Activated T-helper 17 cell treated with anti-CD3 and anti-CD28 coated beads, Interleukin-2, amount 50 U/mL, for 72 hours (primary cell): Measurements from ENCODE around the gene MIOX. TPM values are rescaled to one million over a fixed set of nuclear protein-coding genes. Genes with fewer than 3 reads are reported as not detected.
A peak's percentile ranks its signal among the peaks of the same experiment; 100 is the strongest.

Source experiments
- ATAC-seq: fragments of 150-1000 bp; cut with Tn5 transposase; replicated peaks from 2 replicates; pipeline ENCODE4 v1.10.0; 2021; ENCODE audit warnings: mild to moderate bottlenecking, moderate library complexity
- H3K27ac Mint-ChIP-seq: one replicate; pipeline ENCODE4 v1.8.0; 2022; ENCODE audit warnings: mixed read lengths
- H3K27me3 Mint-ChIP-seq: one replicate; pipeline ENCODE4 v1.8.0; 2022; ENCODE audit warnings: mixed read lengths
- H3K36me3 Mint-ChIP-seq: one replicate; pipeline ENCODE4 v1.8.0; 2022; ENCODE audit warnings: low read depth, mild to moderate bottlenecking, mixed read lengths
- H3K4me1 Mint-ChIP-seq: one replicate; pipeline ENCODE4 v1.8.0; 2022; ENCODE audit warnings: mixed read lengths
- H3K4me3 Mint-ChIP-seq: one replicate; pipeline ENCODE4 v1.8.0; 2022; ENCODE audit warnings: mild to moderate bottlenecking, mixed read lengths
- H3K9me3 Mint-ChIP-seq: one replicate; pipeline ENCODE4 v1.8.0; 2022; ENCODE audit warnings: mixed read lengths
- total RNA-seq, 2 donors: library from RNA; stranded (reverse); gene quantifications; one replicate each; pipeline ENCODE4 v1.2.3, GENCODE V29; 2022

Gene MIOX
- total RNA-seq, 2 donors from 2014 or later: 0.24 to 0.53 TPM

DNA sequence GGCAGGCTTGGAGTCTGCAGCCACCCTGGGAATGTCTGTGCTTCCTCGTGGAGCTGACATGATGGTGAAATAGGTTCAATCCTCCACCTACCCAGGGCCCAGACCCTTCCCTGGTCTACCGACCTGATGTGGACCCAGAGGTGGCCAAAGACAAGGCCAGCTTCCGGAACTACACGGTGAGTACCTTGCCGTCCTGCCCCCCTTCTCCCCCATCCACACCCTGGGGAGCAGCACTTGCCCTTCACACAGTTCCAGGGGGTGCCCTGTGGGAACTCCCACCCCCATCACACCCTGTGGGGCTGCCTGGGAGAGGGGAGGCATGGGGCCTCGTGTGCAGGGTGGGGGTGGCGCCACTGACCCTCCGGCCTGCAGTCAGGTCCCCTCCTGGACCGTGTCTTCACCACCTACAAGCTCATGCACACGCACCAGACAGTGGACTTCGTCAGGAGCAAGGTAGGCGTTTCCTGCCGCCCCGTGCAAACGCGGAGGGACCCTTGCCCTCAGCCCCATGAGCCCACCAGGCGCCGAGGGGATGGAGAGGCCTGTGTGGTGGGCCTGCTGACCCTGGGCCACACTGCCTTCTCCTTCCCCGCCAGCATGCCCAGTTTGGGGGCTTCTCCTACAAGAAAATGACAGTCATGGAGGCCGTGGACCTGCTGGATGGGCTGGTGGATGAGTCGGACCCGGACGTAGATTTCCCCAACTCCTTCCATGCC lies 789 bp downstream of the MIOX start:
- Mint-ChIP-seq H3K27ac (no peak overlapping the region), H3K9me3 (no peaks in the 10 kb centered on the region), H3K36me3 (no peaks in the 10 kb centered on the region), H3K4me1 (peaks cover 5% of the 10 kb centered on the region), H3K4me3 (no peak overlapping the region), H3K27me3 (no peaks in the 10 kb centered on the region)
- no peak for ATAC-seq

DNA sequence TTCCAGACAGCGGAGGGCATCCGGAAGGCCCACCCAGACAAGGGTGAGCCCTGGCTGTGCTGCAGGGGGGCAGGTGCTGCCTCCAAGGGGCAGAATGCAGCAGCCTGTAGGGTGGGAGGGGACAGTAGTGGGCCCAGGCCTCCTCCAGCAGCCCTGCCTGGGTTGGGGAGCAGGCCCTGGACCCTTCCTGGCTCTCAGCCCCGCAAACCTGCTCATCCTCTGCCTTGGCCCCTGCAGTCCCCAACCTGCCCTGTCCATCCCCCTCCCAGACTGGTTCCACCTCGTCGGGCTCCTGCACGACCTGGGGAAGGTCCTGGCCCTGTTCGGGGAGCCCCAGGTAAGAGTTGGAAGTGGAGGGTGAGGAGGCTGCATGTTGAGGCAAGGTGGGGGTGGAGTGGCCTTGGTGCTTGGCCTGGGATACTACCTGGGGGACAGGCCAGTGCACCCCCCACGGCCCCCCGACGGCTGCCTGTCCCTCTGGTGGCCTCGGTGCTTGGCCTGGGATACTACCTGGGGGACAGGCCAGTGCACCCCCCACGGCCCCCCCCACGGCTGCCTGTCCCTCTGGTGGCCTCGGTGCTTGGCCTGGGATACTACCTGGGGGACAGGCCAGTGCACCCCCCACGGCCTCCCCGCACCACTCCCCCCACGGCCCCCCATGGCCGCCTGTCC lies 1.5 kb downstream of the MIOX start:
- H3K36me3 Mint-ChIP-seq: no peaks in the 10 kb centered on the region
- H3K4me1 Mint-ChIP-seq: peaks cover 5% of the 10 kb centered on the region
- no peak overlapping the region for H3K27ac Mint-ChIP-seq
- no peaks in the 10 kb centered on the region for H3K9me3 Mint-ChIP-seq
- ATAC-seq: no peak
- H3K4me3 Mint-ChIP-seq: no peak overlapping the region
- H3K27me3 Mint-ChIP-seq: no peaks in the 10 kb centered on the region

DNA sequence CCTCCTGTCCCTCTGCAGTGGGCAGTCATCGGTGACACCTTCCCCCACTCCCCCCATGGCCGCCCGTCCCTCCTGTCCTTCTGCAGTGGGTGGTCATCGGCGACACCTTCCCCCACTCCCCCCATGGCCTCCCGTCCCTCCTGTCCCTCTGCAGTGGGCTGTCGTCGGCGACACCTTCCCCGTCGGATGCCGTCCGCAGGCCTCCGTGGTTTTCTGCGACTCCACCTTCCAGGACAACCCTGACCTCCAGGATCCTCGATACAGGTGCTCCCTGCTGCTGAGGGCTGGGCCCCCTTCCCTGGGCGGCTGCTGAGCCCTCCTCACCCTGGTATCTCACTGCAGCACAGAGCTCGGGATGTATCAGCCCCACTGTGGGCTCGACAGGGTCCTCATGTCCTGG lies 2.2 kb downstream of the MIOX start:
- ATAC-seq: no peak
- H3K36me3 Mint-ChIP-seq: no peaks in the 10 kb centered on the region
- H3K4me3 Mint-ChIP-seq: no peak overlapping the region
- H3K9me3 Mint-ChIP-seq: no peaks in the 10 kb centered on the region
- no peak overlapping the region for H3K27ac Mint-ChIP-seq
- H3K4me1 Mint-ChIP-seq: peaks cover 5% of the 10 kb centered on the region
- H3K27me3 Mint-ChIP-seq: no peaks in the 10 kb centered on the region

DNA sequence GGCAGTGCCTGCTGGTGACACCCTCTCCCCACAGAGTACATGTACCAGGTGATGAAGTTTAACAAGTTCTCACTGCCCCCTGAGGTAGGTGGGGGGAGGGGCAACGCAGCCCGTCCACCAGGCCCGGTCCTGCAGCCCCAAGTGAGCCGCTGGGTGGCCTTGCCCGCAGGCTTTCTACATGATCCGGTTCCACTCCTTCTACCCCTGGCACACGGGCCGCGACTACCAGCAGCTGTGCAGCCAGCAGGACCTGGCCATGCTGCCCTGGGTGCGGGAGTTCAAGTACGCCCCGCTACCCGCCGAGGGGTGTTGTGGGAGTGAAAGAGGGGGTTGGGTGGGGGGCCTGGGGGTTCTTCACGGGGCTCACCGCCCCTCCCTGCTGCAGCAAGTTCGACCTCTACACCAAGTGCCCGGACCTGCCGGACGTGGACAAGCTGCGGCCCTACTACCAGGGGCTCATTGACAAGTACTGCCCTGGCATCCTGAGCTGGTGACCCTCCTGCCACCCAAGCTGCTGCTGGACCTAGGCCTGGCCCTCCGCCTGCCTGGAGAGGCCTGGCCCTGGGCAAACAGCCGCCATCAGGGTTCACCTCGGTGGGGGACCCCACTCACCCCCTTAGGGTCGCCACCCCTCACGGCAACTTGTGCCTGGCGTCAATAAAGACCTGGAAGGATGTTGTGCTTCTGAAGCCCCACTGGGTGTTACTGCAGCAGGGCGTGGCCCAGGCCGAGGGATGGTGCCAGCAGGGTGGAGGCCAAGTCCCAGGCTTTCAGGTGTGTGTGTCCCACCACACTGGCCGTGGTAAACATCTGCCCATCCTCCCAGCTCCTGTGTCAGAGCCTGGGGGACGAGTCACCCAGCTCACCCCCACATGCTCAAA lies 2.9 kb downstream of the MIOX start:
- H3K4me3 Mint-ChIP-seq: no peak overlapping the region
- ATAC-seq: no peak
- H3K9me3 Mint-ChIP-seq: no peaks in the 10 kb centered on the region
- H3K27me3 Mint-ChIP-seq: no peaks in the 10 kb centered on the region
- no peak overlapping the region for H3K27ac Mint-ChIP-seq
- H3K4me1 Mint-ChIP-seq: peaks cover 5% of the 10 kb centered on the region
- no peaks in the 10 kb centered on the region for H3K36me3 Mint-ChIP-seq

DNA sequence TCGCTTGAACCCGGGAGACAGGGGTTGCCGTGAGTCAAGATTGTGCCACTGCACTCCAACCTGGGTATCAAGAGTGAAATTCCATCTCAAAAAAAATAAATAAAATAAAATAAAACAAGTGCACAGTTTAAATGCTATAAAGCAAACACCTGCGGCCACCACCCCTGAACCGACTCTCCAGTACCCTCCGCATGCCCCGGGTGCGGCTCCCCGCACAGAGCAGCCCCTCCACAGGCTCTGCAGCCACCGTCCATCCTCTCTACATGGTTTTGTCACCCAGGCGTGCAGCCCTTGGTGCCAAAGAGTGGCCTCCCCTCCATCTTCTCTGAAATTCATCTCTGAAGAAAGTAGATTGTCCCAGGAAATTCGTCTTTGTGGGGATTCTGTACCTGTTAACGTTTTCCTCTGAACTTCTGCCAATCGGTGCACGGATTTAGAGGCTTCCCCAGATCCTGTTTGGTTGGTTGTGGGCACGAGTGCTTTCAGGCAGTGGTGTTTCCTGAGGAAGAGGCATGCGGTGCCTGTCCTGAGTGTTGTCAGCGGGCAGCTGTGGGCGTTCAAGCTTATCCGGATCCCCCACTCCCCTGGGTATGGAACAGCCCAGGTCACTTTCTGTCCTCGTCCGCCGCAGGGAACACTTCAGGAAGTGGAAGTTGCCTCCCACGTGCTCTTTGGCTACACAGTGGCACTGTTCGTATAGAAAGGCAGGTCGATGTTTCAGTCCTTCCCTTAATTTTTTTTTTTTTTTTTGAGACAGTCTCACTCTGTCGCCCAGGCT lies 4.1 kb downstream of the MIOX start:
- Mint-ChIP-seq H3K4me3 (peak overlapping the region; percentile 50), H3K27ac (peak overlapping the region; percentile 43), H3K36me3 (no peaks in the 10 kb centered on the region), H3K4me1 (peaks cover 5% of the 10 kb centered on the region), H3K9me3 (no peaks in the 10 kb centered on the region), H3K27me3 (no peaks in the 10 kb centered on the region)
- peak; percentile 67 for ATAC-seq

DNA sequence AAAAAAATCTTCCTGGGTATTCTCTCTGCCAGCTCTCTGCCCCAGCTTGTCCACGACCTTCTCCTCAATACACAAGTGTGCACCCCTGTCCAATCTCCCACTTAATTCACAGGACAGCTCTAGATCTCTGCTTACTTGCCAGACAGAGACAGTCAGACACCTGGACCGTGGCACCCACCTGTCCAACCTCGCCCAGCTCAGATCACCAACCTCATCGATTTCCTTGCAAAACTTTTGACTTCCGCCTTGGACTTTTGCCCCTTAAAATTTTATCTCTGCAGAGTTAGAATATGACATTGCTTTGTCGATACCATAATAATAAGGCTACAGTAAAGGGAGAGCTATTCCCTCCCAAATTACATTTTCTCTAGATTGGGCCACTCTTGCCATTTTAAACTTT lies 10.4 kb downstream of the MIOX start:
- Mint-ChIP-seq H3K36me3 (no peaks in the 10 kb centered on the region), H3K9me3 (no peaks in the 10 kb centered on the region), H3K27ac (no peak overlapping the region), H3K4me1 (no peaks in the 10 kb centered on the region), H3K27me3 (no peaks in the 10 kb centered on the region), H3K4me3 (no peak overlapping the region)
- ATAC-seq: no peak

DNA sequence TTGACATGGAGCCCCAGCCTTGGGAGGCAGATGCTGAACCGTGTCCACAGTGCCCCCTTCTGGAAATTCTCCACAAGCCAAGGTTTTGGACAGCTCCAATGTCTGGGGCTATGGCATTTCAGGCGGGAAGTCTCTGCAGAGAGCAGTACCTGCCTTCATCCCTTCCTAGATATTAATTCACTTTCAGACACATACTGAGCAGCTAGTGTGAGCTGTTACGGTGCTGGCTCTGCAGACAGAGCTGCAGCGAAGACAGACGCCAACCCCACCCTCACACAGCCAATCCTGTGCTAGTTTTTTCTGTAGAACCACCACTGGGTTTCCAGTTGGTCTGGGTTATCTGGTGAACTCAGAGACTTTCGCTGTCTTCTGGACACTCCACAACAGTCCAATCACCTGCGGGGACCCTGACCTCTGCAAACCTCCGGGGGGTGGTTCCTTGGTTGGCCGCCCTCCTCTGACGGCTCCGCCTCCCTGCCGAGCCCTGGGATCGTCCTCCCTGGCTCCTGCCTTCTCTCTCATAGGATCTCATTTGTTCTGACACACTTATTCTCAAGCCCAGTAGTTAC lies 11.7 kb downstream of the MIOX start:
- Mint-ChIP-seq H3K27ac (no peak overlapping the region), H3K27me3 (no peaks in the 10 kb centered on the region), H3K4me1 (no peaks in the 10 kb centered on the region), H3K9me3 (no peaks in the 10 kb centered on the region), H3K4me3 (no peak overlapping the region), H3K36me3 (no peaks in the 10 kb centered on the region)
- ATAC-seq: peak; percentile 93

DNA sequence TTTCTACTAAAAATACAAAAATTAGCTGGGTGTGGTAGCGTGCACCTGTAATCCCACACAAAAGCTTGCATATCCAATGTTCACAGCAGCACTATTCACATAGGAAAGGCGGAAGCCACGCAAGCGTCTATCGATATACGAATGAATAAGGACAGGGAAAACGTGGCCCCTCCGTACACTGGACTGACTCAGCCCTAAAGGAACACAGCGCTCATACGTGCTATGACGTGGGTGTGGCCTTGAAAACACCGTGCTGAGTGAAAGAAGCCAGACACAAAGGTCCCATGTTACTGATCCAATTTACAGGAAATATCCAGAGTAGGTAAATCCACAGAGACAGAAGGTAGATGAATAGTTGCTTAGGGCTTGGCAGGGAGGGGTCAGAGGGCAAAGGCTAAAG lies 13.8 kb downstream of the MIOX start:
- H3K27me3 Mint-ChIP-seq: no peaks in the 10 kb centered on the region
- peaks cover 4% of the 10 kb centered on the region for H3K36me3 Mint-ChIP-seq
- H3K27ac Mint-ChIP-seq: no peak overlapping the region
- ATAC-seq: no peak
- no peaks in the 10 kb centered on the region for H3K9me3 Mint-ChIP-seq
- no peaks in the 10 kb centered on the region for H3K4me1 Mint-ChIP-seq
- no peak overlapping the region for H3K4me3 Mint-ChIP-seq

DNA sequence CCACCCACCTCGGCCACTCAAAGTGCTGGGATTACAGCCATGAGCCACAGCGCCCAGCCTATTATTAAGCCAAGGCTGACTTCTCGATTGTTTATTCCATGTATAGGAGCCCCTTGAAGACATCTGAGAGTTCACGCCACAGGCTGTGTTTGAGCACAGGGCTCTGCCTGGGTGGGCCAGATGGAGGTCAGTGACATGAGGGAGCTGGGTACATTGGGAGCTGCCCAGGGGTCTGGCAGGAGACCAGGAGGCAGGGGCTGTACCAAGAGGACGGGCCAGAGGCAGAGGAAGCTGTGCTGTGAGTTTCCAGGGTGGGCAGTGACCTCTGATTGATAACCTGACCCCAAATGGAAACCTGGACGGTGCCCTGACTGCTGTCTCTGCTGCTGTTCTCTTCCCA lies 15.4 kb downstream of the MIOX start:
- Mint-ChIP-seq H3K4me1 (no peaks in the 10 kb centered on the region), H3K4me3 (no peak overlapping the region), H3K27ac (no peak overlapping the region), H3K36me3 (peaks cover 9% of the 10 kb centered on the region), H3K27me3 (no peaks in the 10 kb centered on the region), H3K9me3 (no peaks in the 10 kb centered on the region)
- ATAC-seq: no peak

DNA sequence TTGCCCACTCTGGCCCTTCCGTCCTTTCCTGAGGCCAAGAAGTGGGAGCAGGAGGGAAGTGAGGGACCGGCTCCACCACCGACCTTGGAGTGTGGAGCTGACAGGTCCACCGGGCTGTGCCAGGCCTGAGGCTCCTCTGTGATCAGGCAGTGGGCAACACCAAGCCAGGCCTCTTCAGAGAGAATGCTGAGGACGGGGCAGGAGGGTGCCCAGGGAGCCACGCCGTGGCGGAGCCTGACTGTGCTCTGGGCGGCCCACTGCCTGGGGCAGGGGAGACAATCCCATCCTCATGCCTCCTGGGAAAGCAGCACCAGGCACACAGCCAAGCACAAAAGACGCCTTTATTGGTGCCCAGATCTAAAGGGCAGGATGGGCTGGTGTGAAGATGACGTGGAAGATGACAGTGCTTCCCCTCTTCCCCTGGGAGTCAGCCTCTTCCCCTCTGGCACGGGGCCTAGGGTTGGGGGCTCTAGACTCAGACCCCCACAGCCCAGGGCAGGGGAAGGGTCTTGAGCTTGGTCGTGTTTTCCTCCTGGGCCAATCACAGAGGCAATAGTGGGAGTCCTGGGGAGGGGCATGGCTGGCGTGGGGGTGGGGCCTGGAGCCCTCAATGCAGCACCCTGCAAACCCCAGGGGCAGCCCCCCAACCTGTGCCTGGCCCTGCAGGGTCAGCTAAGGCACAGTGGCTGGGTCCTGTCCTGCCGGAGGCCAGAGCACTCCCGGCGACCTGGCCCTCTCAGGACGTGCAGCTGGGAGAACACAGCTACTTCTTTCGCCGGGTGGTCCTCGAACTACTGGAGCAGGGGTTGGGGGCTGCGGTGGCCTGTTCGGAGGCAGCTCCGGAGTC lies 16.2 kb downstream of the MIOX start:
- H3K9me3 Mint-ChIP-seq: no peaks in the 10 kb centered on the region

DNA sequence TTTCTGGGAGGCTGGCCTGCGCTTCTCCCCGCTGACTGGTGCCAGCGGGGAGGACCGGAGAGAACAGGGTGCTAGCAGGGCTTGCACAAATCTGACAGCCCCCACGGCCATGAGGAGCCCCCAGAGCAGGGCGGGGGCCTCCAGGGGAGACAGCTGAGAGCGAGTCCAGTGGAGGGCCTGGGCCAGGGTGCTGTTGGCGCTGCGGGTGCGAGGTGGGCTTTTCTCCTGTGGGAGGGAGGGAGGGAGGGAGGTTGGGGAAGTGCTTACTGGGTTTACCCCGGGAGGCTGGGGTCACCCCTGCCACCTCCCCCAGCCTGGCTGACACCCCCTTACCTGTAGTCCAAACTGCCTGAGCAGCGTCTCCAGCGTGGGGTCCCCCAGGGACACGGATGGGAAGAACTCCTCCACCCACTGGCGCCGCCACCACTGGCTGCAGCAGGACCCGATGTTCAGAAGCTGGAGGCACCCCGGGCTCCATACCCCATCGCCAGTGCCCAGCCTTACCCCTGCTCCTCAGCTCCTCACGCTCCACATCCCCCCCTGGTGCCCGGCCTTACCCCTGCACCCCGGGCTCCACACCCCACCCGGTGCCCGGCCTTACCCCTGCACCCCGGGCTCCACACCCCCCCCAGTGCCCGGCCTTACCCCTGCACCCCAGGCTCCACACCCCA lies 17.0 kb downstream of the MIOX start:
- Mint-ChIP-seq H3K4me3 (no peak overlapping the region), H3K27ac (no peak overlapping the region), H3K27me3 (no peaks in the 10 kb centered on the region), H3K36me3 (peaks cover 20% of the 10 kb centered on the region), H3K4me1 (no peaks in the 10 kb centered on the region), H3K9me3 (no peaks in the 10 kb centered on the region)
- no peak for ATAC-seq

More for the DNA sequence above, 16.2 kb downstream of the MIOX start:
- Mint-ChIP-seq H3K27ac (no peak overlapping the region), H3K27me3 (no peaks in the 10 kb centered on the region), H3K4me3 (no peak overlapping the region), H3K4me1 (no peaks in the 10 kb centered on the region), H3K36me3 (peaks cover 13% of the 10 kb centered on the region)
- ATAC-seq: no peak

DNA sequence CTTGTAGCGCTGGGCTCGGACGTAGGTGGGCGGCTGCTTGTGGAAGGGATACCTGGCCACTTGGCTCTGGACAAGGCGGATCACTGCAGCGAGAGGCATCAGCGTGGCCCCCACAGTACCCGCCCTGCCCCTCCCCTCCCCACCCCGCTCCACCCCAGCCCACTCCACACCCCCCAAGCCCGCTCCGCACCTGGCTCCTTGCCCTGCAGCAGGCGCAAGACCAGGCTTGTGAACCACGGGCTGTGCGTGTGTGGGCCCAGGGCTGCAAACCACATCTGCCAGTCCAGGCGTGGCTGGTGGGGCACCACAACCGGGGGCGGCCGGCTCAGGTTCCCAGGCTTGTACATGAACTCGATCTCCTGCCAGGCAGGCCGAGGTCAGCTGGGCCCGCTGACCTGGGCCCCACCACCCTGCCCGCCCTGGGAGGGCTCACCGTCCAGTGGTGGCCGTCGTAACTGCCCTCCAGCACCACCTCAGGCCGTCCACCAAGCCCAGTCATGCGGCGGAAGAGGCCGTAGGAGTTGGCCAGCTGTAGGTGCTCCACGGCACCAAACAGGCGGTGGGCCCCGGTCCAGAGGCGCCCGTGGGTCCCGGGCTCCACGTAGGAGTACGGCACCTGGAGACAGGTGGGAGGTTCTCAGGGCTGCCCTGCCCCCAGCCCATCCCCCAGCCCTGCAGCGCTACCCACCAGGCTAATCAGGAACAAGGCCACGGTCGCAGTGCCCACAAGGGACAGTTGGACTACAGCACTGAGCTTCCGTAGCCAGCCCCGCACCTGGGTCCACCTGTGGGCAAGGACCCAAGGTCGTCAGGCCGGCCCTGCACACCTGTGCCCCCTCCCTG lies 17.9 kb downstream of the MIOX start:
- H3K27ac Mint-ChIP-seq: no peak overlapping the region
- no peak overlapping the region for H3K4me3 Mint-ChIP-seq
- no peaks in the 10 kb centered on the region for H3K27me3 Mint-ChIP-seq
- no peaks in the 10 kb centered on the region for H3K9me3 Mint-ChIP-seq
- peaks cover 29% of the 10 kb centered on the region for H3K36me3 Mint-ChIP-seq
- no peak for ATAC-seq
- peaks cover 9% of the 10 kb centered on the region for H3K4me1 Mint-ChIP-seq
